ENCODE measurements around the gene LDHA.
"Not testable (repeated sequence)": the region's sequence is repeated elsewhere in the genome, so short reads cannot be mapped to it uniquely, and the experiment has no call there.

GRCh38 chr11:18401077-18401476 lies 6.7 kb downstream of the LDHA start:
- not testable (repeated sequence) for TF ChIP-seq CTCF (IDR thresholded peaks at IDR 0.05; ENCODE audit: low read depth, low read length); EZH2phosphoT487 (IDR thresholded peaks at IDR 0.05; ENCODE audit: low read depth)
